Cerebellar nuclear complex (tissue), 1 donor: ENCODE results near the gene GOLGA6C.
"Not testable (repeated sequence)": the region's sequence is repeated elsewhere in the genome, so short reads cannot be mapped to it uniquely, and the experiment has no call there.

Experiments used
- DNase-seq, 2 experiments: peaks; one replicate each; lab custom pipeline; 2025; lab: John Stamatoyannopoulos, UW

GOLGA6C gene

GRCh38 chr15:75252285-75252684 lies 5.8 kb upstream of the GOLGA6C start:
- not testable (repeated sequence) for DNase-seq

GRCh38 chr15:75258620-75259343 lies 648 bp downstream of the GOLGA6C start:
- not testable (repeated sequence) for DNase-seq

GRCh38 chr15:75259873-75260272 lies 1.7 kb downstream of the GOLGA6C start:
- DNase-seq = not testable (repeated sequence)

- DNase-seq = not testable (repeated sequence)
Observed at GRCh38 chr15:75273751-75274359, 15.7 kb downstream of the GOLGA6C start.

GRCh38 chr15:75274509-75275107 lies 16.5 kb downstream of the GOLGA6C start:
- DNase-seq = not testable (repeated sequence)

- not testable (repeated sequence) for DNase-seq
Observed at GRCh38 chr15:75275617-75276016, 17.5 kb downstream of the GOLGA6C start.

- not testable (repeated sequence) for DNase-seq
Observed at GRCh38 chr15:75278497-75278896, 20.4 kb downstream of the GOLGA6C start.

- not testable (repeated sequence) for DNase-seq
Observed at GRCh38 chr15:75282572-75282971, 24.4 kb downstream of the GOLGA6C start, which contains the start of gene GOLGA6D. Gene GOLGA6D, plus strand, starts transcription at chr15:75282835. Its CDS starts 41 bp downstream, at chr15:75282876.

GRCh38 chr15:75284152-75284551 lies 26.0 kb downstream of the GOLGA6C start:
- not testable (repeated sequence) for DNase-seq

- DNase-seq = not testable (repeated sequence)
Observed at GRCh38 chr15:75293660-75294059, 35.5 kb downstream of the GOLGA6C start.

GRCh38 chr15:75298541-75299310 lies 40.6 kb downstream of the GOLGA6C start:
- not testable (repeated sequence) for DNase-seq

GRCh38 chr15:75299311-75299688 lies 41.2 kb downstream of the GOLGA6C start:
- DNase-seq = not testable (repeated sequence)

- not testable (repeated sequence) for DNase-seq
Observed at GRCh38 chr15:75300026-75300425, 41.9 kb downstream of the GOLGA6C start.

- no peak for DNase-seq
Observed at GRCh38 chr15:75302318-75302717, 44.2 kb downstream of the GOLGA6C start.

GRCh38 chr15:75302753-75303152 lies 44.6 kb downstream of the GOLGA6C start:
- DNase-seq = not testable (repeated sequence)

GRCh38 chr15:75306188-75306587 lies 48.1 kb downstream of the GOLGA6C start:
- no peak for DNase-seq

GRCh38 chr15:75307778-75308390 lies 49.8 kb downstream of the GOLGA6C start:
- no peak for DNase-seq

- no peak for DNase-seq
Observed at GRCh38 chr15:75309711-75310110, 51.6 kb downstream of the GOLGA6C start.

GRCh38 chr15:75312548-75312947 lies 54.4 kb downstream of the GOLGA6C start:
- DNase-seq = not testable (repeated sequence)

GRCh38 chr15:75313116-75313845 lies 55.1 kb downstream of the GOLGA6C start:
- no peak for DNase-seq
